ENCODE measurements around the gene MAFF. TPM values are rescaled to one million over a fixed set of nuclear protein-coding genes. Genes with fewer than 3 reads are reported as not detected.
A peak's percentile ranks its signal among the peaks of the same experiment; 100 is the strongest.

Gene MAFF
- total RNA-seq, 2 donors from 2014 or later: 4.7 to 5.5 TPM

DNA sequence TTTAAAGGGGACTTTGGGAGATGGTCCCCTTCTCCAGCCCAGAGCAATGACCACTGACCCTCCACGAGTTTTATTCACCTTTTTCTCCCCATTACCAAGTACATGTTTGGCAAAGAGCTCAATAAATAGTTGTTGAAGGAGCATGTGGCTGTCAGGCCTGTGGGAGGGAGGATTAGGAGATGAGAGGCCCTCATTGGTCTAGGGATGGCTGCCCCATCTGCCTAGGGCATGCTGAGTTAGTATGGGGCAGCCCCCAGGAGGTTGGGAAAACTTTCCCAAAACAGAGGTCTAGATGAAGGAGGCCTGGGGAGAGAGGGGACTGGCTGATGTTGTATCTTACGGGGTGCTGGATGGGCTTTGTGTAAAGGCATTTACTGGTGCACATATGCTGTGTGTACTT is 10.6 kb downstream of the MAFF start:
- H3K27ac Mint-ChIP-seq: no peak overlapping the region
- H3K4me1 ChIP-seq (ENCODE audit: control insufficient read depth, insufficient read depth, low read length): peaks cover 3% of the 10 kb centered on the region
- H3K36me3 ChIP-seq (ENCODE audit: control insufficient read depth, insufficient read depth, low read length): peaks cover 4% of the 10 kb centered on the region
- no peak overlapping the region for H3K9ac ChIP-seq (ENCODE audit: extremely low read depth, low read length, poor library complexity, severe bottlenecking)
- peak; percentile 38 for DNase-seq
- H3K9me3 ChIP-seq (ENCODE audit: control insufficient read depth, low read length): no peaks in the 10 kb centered on the region
- H3K9me3 Mint-ChIP-seq: no peaks in the 10 kb centered on the region
- H3K27me3 ChIP-seq (ENCODE audit: control insufficient read depth, insufficient read depth, low read length, poor library complexity, severe bottlenecking): no peaks in the 10 kb centered on the region
- 100% methylated on average over 1 of the region's 2 CpGs for WGBS, 2 experiments (ENCODE audit: insufficient coverage in 1 of 2, insufficient read length in 1 of 2)
- peaks cover 6% of the 10 kb centered on the region for H3K36me3 Mint-ChIP-seq (ENCODE audit: low read depth)
- no peak overlapping the region for H3K4me3 ChIP-seq (ENCODE audit: low read length)
- TF ChIP-seq, protein P1, sequence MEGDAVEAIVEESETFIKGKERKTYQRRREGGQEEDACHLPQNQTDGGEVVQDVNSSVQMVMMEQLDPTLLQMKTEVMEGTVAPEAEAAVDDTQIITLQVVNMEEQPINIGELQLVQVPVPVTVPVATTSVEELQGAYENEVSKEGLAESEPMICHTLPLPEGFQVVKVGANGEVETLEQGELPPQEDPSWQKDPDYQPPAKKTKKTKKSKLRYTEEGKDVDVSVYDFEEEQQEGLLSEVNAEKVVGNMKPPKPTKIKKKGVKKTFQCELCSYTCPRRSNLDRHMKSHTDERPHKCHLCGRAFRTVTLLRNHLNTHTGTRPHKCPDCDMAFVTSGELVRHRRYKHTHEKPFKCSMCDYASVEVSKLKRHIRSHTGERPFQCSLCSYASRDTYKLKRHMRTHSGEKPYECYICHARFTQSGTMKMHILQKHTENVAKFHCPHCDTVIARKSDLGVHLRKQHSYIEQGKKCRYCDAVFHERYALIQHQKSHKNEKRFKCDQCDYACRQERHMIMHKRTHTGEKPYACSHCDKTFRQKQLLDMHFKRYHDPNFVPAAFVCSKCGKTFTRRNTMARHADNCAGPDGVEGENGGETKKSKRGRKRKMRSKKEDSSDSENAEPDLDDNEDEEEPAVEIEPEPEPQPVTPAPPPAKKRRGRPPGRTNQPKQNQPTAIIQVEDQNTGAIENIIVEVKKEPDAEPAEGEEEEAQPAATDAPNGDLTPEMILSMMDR (conservative IDR thresholded peaks at IDR 0.05): no peak
- H3K4me3 Mint-ChIP-seq: no peak overlapping the region
- H3K4me1 Mint-ChIP-seq: peaks cover 15% of the 10 kb centered on the region
- H3K27me3 Mint-ChIP-seq (ENCODE audit: insufficient read depth): peaks cover 23% of the 10 kb centered on the region
- no peak overlapping the region for H3K27ac ChIP-seq (ENCODE audit: low read depth, low read length)

DNA sequence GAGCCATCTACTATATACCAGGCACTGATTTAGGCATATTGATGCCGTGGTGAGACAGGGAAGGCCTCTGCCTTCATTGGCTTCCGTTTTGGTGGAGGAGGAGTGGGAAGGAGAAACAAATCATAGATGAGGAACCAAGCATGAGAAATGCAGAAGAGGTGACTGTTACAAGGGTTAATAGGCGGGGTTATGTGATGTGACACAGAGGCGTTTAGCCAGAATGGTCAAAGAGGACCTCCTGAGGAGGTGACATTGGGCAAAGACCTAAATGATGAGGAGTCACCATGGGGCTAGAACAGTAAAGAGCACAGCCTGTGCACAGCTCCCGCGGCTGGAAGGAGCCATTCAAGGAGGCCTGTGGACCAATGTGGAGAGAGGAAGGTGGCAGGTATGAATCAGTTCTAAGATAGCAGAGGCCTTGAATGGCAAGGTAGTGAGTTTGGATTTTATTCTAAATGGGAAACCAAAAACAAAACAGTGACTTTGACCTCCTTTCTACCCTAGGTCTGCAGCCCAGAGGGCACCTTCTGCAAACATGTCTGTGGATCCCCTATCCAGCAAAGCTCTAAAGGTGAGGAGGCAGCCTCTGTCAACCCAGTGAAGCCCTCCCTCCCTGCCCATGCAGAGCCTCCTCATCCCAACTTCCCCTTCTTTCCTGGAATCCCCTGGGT is 11.7 kb downstream of the MAFF start:
- Mint-ChIP-seq H3K27me3 (ENCODE audit: insufficient read depth) (peaks cover 23% of the 10 kb centered on the region), H3K36me3 (ENCODE audit: low read depth) (peaks cover 6% of the 10 kb centered on the region), H3K4me3 (peak overlapping the region; percentile 33), H3K9me3 (no peaks in the 10 kb centered on the region), H3K4me1 (peaks cover 19% of the 10 kb centered on the region), H3K27ac (no peak overlapping the region)
- no peaks in the 10 kb centered on the region for H3K9me3 ChIP-seq (ENCODE audit: control insufficient read depth, low read length)
- H3K4me1 ChIP-seq (ENCODE audit: control insufficient read depth, insufficient read depth, low read length): peaks cover 3% of the 10 kb centered on the region
- H3K27ac ChIP-seq (ENCODE audit: low read depth, low read length): no peak overlapping the region
- TF ChIP-seq, protein P1 (conservative IDR thresholded peaks at IDR 0.05): no peak
- WGBS, 2 experiments (ENCODE audit: insufficient coverage in 1 of 2, insufficient read length in 1 of 2): 86 to 90% methylated on average over 4 to 6 of the region's 6 CpGs
- H3K36me3 ChIP-seq (ENCODE audit: control insufficient read depth, insufficient read depth, low read length): peaks cover 4% of the 10 kb centered on the region
- H3K9ac ChIP-seq (ENCODE audit: extremely low read depth, low read length, poor library complexity, severe bottlenecking): no peak overlapping the region
- no peak for DNase-seq
- H3K27me3 ChIP-seq (ENCODE audit: control insufficient read depth, insufficient read depth, low read length, poor library complexity, severe bottlenecking): no peaks in the 10 kb centered on the region
- H3K4me3 ChIP-seq (ENCODE audit: low read length): no peak overlapping the region

DNA sequence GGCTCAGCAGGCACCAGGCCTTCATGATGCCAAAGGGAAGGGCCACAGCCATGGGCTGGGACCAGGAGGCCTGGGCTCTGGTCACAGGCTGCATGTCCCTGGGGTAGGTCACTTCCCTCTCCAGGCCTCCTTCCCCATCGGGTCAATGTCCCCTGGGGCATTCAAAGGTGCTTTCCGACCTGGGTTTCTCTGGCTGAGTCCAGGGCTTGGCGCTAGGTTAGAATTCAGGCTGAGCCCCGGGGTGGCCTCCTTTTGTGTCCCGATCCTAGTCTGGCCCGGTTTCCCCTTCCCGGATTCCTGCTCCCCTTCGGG is 12.2 kb downstream of the MAFF start:
- H3K36me3 ChIP-seq (ENCODE audit: control insufficient read depth, insufficient read depth, low read length): peaks cover 4% of the 10 kb centered on the region
- Mint-ChIP-seq H3K27me3 (ENCODE audit: insufficient read depth) (peaks cover 23% of the 10 kb centered on the region), H3K36me3 (ENCODE audit: low read depth) (peaks cover 6% of the 10 kb centered on the region), H3K9me3 (no peaks in the 10 kb centered on the region), H3K4me3 (peak overlapping the region; percentile 33), H3K27ac (no peak overlapping the region), H3K4me1 (peaks cover 23% of the 10 kb centered on the region)
- H3K27ac ChIP-seq (ENCODE audit: low read depth, low read length): no peak overlapping the region
- H3K9me3 ChIP-seq (ENCODE audit: control insufficient read depth, low read length): no peaks in the 10 kb centered on the region
- TF ChIP-seq, protein P1 (conservative IDR thresholded peaks at IDR 0.05): no peak
- H3K9ac ChIP-seq (ENCODE audit: extremely low read depth, low read length, poor library complexity, severe bottlenecking): no peak overlapping the region
- no peak overlapping the region for H3K4me3 ChIP-seq (ENCODE audit: low read length)
- H3K4me1 ChIP-seq (ENCODE audit: control insufficient read depth, insufficient read depth, low read length): peaks cover 8% of the 10 kb centered on the region
- no peaks in the 10 kb centered on the region for H3K27me3 ChIP-seq (ENCODE audit: control insufficient read depth, insufficient read depth, low read length, poor library complexity, severe bottlenecking)
- WGBS, 2 experiments (ENCODE audit: insufficient coverage in 1 of 2, insufficient read length in 1 of 2): 82 to 88% methylated on average over 8 of the region's 8 CpGs
- DNase-seq: no peak

All from endodermal cell (in vitro differentiated cells).